HFFc6 (cell line): ENCODE data around the gene MTA1. TPM values are rescaled to one million over a fixed set of nuclear protein-coding genes. Genes with fewer than 3 reads are reported as not detected.

Source experiments
- DNase-seq: peaks from one replicate; pipeline ENCODE4 v3.0.0-alpha.2; 2018
- H3K27ac Mint-ChIP-seq: 2 replicates; pipeline ENCODE4 v1.8.0; 2020; ENCODE audit warnings: mild to moderate bottlenecking, mixed read lengths
- H3K27me3 Mint-ChIP-seq: 2 replicates; pipeline ENCODE4 v1.8.0; 2021; ENCODE audit warnings: mild to moderate bottlenecking, moderate library complexity, mixed read lengths; ENCODE audit not compliant: insufficient read depth
- H3K36me3 Mint-ChIP-seq: 2 replicates; pipeline ENCODE4 v1.8.0; 2021; ENCODE audit warnings: low read depth, mixed read lengths
- H3K4me1 Mint-ChIP-seq: 2 replicates; pipeline ENCODE4 v1.8.0; 2020; ENCODE audit warnings: low read depth, mixed read lengths
- H3K4me3 Mint-ChIP-seq: 2 replicates; pipeline ENCODE4 v1.8.0; 2020; ENCODE audit warnings: mild to moderate bottlenecking, moderate library complexity, mixed read lengths
- H3K9me3 Mint-ChIP-seq: 2 replicates; pipeline ENCODE4 v1.8.0; 2020; ENCODE audit warnings: mild to moderate bottlenecking, mixed read lengths
- total RNA-seq, 6 experiments: library from RNA; stranded (reverse); fragmentation: NEBNext Ultra II Directional; extraction: Animal tissue kit (Norgen Biotek cat#: 25700); gene quantifications; 2 replicates in 1 of 6; 3 replicates in 5 of 6; pipeline ENCODE4 v1.2.3, GENCODE V29; 2021
- TF ChIP-seq, protein P1 (sequence below): fragments of 200-600 bp; sonication (generic); IDR thresholded peaks from 2 replicates; pipeline ENCODE4 v1.5.0; 2021; ENCODE audit warnings: antibody characterized with exemption, mild to moderate bottlenecking

MTA1 gene
- total RNA-seq, 6 experiments from 2014 or later: 67.5 to 71.3 (median 69.2) TPM

DNA sequence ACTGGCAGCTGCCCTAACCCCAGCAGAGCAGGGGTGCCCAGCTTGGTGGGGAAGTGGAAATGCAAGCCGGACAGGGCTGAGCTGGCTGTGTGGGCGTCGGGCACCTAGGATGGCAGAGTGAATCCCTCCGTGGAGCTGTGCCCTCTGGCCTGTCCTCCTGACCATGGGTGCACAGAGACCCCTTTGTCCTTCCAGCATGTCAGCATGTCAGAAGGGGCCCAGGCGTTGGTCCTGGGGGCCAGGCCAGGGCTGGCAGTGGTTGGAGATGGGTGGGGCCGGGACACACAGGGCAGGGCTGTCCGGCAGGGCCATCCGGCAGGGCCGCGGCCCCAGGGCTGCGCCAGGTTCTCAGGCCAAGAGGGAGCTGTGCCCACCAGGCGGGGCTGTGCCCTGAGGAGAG, 30.1 kb upstream of the MTA1 start:
- H3K9me3 Mint-ChIP-seq: no peaks in the 10 kb centered on the region
- no peak overlapping the region for H3K27ac Mint-ChIP-seq
- TF ChIP-seq, protein P1, sequence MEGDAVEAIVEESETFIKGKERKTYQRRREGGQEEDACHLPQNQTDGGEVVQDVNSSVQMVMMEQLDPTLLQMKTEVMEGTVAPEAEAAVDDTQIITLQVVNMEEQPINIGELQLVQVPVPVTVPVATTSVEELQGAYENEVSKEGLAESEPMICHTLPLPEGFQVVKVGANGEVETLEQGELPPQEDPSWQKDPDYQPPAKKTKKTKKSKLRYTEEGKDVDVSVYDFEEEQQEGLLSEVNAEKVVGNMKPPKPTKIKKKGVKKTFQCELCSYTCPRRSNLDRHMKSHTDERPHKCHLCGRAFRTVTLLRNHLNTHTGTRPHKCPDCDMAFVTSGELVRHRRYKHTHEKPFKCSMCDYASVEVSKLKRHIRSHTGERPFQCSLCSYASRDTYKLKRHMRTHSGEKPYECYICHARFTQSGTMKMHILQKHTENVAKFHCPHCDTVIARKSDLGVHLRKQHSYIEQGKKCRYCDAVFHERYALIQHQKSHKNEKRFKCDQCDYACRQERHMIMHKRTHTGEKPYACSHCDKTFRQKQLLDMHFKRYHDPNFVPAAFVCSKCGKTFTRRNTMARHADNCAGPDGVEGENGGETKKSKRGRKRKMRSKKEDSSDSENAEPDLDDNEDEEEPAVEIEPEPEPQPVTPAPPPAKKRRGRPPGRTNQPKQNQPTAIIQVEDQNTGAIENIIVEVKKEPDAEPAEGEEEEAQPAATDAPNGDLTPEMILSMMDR: no peak
- H3K4me1 Mint-ChIP-seq: no peaks in the 10 kb centered on the region
- H3K36me3 Mint-ChIP-seq: no peaks in the 10 kb centered on the region
- DNase-seq: no peak
- no peak overlapping the region for H3K4me3 Mint-ChIP-seq
- H3K27me3 Mint-ChIP-seq: no peaks in the 10 kb centered on the region; the same call in 1 of the 2 replicates

DNA sequence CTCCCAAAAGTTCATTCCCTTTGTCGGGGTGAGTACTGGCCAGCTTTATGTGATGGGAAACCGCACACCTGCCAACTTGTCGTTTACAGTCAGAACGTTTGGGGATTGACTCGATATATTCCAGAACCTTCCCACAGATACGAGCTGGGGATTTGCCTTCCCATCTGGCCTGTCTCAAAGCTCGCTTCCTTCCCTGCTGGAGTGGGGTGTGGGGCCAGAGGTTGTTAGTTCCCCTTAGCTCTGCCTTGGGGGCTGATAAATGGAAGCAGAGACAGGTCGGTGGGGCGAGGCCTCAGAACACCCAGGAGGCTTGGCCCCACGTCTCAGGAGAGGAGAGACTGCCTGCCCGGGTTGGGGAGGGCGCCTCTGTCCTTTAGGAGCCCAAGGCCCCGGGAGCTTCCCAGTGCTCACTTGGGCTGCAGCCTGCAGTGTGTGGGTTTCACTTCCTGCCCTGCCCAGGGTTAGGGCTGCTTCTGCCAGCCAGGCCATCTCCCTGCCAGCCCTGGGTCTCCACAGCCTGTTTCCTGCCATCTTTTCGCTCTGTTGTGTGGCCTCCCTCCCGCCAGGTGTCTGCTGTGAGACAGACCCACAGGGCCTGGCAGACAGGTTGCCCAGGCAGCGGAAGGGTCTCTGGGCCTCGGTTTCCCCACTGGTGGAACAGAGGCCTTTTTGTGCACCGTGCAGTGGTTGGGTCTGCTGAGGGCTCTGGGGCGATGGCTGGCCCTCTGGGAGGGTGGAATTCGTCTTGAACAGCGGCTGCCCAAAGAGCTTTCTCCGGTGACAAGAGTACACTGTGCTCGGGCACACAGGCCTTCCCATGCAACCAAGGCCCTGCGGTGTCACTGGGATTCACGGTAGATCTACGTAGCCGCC, 29.4 kb upstream of the MTA1 start:
- Mint-ChIP-seq H3K36me3 (no peaks in the 10 kb centered on the region), H3K4me1 (no peaks in the 10 kb centered on the region), H3K27me3 (no peaks in the 10 kb centered on the region; the same call in 1 of the 2 replicates), H3K4me3 (no peak overlapping the region), H3K9me3 (no peaks in the 10 kb centered on the region), H3K27ac (no peak overlapping the region)
- TF ChIP-seq, protein P1: no peak
- DNase-seq: no peak

DNA sequence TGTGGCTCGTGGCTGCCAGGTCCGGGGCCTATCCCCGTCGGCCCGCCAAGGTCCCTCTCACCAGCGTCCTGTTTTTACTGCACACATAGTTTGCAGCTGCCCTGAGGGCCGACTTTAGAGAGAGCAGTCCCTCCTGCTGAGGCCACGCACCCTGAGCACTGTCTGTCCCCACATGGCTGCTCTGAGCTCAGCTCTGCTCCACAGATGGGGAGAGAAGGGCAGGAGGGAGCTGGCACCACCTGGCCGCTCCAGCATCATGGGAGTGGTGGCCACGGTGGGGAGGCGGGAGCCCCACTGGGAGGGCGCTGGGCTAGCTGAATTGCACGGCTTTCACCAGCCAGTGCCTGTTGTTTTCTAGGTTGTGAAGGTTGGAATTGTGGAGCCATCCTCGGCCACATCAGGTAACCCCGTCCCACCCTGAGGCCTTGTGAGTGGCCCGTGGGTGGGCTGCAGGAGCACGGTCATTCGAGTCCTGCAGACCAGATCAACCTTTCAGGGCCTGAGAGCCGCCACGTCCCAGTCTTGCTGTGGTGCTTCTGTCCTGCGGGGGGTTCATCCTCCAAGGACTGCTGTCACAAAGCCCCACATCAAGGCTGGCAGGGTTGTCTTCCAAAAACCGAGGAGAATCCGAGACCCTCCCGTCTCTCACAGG, 28.7 kb upstream of the MTA1 start:
- TF ChIP-seq, protein P1: no peak
- H3K27ac Mint-ChIP-seq: no peak overlapping the region
- H3K4me3 Mint-ChIP-seq: no peak overlapping the region
- no peak for DNase-seq
- no peaks in the 10 kb centered on the region for H3K36me3 Mint-ChIP-seq
- H3K9me3 Mint-ChIP-seq: no peaks in the 10 kb centered on the region
- H3K27me3 Mint-ChIP-seq: no peaks in the 10 kb centered on the region; the same call in 1 of the 2 replicates
- H3K4me1 Mint-ChIP-seq: no peaks in the 10 kb centered on the region

DNA sequence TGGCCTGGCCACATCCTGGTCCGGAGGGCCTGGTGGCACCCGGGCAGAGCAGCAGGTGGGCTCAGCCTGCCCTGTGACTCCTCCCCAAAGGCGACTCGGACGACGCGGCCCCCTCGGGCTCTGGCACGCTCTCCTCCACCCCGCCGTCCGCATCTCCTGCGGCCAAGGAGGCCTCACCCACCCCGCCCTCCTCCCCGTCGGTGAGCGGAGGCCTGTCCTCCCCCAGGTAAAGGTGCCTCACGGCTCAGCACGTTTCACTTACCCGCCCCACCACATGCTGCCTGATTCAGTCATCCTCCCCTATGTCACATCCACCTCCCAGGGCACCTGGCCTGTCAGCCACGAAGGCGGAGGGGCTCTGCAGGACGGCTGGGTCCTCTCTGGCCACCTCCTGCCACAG, 28.1 kb upstream of the MTA1 start:
- Mint-ChIP-seq H3K36me3 (no peaks in the 10 kb centered on the region), H3K4me3 (no peak overlapping the region), H3K9me3 (no peaks in the 10 kb centered on the region), H3K27me3 (no peaks in the 10 kb centered on the region; the same call in 1 of the 2 replicates), H3K27ac (no peak overlapping the region), H3K4me1 (no peaks in the 10 kb centered on the region)
- no peak for DNase-seq
- TF ChIP-seq, protein P1: no peak

DNA sequence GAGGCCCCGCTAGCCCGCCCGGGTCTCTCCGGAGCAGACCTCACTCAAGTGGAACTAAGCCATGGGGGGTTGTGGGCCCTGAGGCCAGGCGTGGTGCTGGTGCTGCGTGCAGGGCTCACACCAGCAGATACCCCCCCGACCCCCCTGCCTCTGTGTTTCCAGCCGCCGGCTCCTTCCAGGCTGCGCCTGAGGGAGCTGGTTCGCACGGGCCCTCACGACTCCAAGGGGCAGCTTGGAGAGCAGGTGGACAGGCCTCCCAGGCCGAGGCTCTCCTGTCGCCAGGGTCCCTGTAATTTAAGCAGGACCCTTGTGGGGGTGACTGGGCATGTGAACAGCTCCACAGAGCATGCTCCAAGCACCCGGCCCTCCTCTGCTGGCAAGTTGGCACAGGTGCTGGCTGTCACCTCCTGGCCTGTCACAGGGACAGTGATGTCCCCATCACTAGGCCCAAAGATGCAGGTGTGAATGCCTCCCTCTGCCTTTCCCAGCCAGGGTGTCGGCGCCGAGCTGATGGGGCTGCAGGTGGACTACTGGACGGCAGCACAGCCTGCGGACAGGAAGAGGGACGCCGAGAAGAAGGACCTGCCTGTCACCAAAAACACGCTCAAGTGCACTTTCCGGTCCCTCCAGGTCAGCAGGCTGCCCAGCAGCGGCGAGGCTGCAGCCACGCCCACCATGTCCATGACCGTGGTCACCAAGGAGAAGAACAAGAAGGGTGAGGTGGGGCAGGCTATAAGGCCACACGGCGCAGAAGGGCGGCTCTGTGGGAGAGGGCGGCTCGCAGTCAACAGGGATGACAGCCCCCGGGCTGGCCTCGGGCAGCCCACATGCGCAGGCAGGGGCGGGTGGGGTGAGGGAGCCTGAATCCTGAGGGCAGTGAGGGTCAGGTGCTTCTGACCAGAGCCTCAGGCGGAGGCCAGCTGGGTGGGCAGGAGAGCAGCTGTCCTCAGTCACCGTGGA, 27.2 kb upstream of the MTA1 start:
- no peak for DNase-seq
- no peak overlapping the region for H3K27ac Mint-ChIP-seq
- H3K4me3 Mint-ChIP-seq: no peak overlapping the region
- TF ChIP-seq, protein P1: no peak
- no peaks in the 10 kb centered on the region for H3K36me3 Mint-ChIP-seq
- no peaks in the 10 kb centered on the region for H3K4me1 Mint-ChIP-seq
- no peaks in the 10 kb centered on the region; the same call in 1 of the 2 replicates for H3K27me3 Mint-ChIP-seq
- H3K9me3 Mint-ChIP-seq: no peaks in the 10 kb centered on the region
